ENCODE results near the gene OR13C4.
"Not testable (repeated sequence)": the region's sequence is repeated elsewhere in the genome, so short reads cannot be mapped to it uniquely, and the experiment has no call there.

The OR13C4 gene

GRCh38 chr9:104527109-104527508 lies at the start of gene OR13C4:
Gene OR13C4 (minus strand): TSS chr9:104527209. CDS start chr9:104527209, 0 bp downstream.
- no peak within 1 kb of the TSS for H3K27ac Mint-ChIP-seq
- no peak within 1 kb of the TSS for H3K4me3 Mint-ChIP-seq
- no peaks in the 10 kb centered on the region for H3K9me3 Mint-ChIP-seq (ENCODE audit: low read depth)
- H3K27me3 Mint-ChIP-seq, result no peaks in the 10 kb centered on the region
- H3K36me3 Mint-ChIP-seq, result no peaks in the 10 kb centered on the region
- no peaks in the 10 kb centered on the region for H3K4me1 Mint-ChIP-seq (ENCODE audit: low read depth)

- Mint-ChIP-seq H3K9me3 (ENCODE audit: low read depth) (peaks cover 16% of the 10 kb centered on the region), H3K27me3 (no peaks in the 10 kb centered on the region), H3K27ac (no peak overlapping the region), H3K4me3 (no peak overlapping the region), H3K36me3 (no peaks in the 10 kb centered on the region), H3K4me1 (ENCODE audit: low read depth) (no peaks in the 10 kb centered on the region)
These were observed 48.4 kb upstream of the OR13C4 start for GRCh38 chr9:104575456-104575855.

- no peak overlapping the region for H3K4me3 Mint-ChIP-seq
- H3K27me3 Mint-ChIP-seq, result no peaks in the 10 kb centered on the region
- H3K9me3 Mint-ChIP-seq (ENCODE audit: low read depth), result peaks cover 16% of the 10 kb centered on the region
- H3K36me3 Mint-ChIP-seq, result no peaks in the 10 kb centered on the region
- H3K4me1 Mint-ChIP-seq (ENCODE audit: low read depth), result no peaks in the 10 kb centered on the region
- no peak overlapping the region for H3K27ac Mint-ChIP-seq
These were observed 45.6 kb upstream of the OR13C4 start for GRCh38 chr9:104572612-104573011.

GRCh38 chr9:104568868-104569267 lies 41.9 kb upstream of the OR13C4 start, which contains the start of gene OR13C8:
Gene OR13C8 (plus strand): TSS chr9:104569168. CDS start chr9:104569168, 0 bp downstream.
- H3K4me1 Mint-ChIP-seq (ENCODE audit: low read depth), result no peaks in the 10 kb centered on the region
- no peak within 1 kb of the TSS for H3K27ac Mint-ChIP-seq
- H3K4me3 Mint-ChIP-seq, result no peak within 1 kb of the TSS
- no peaks in the 10 kb centered on the region for H3K36me3 Mint-ChIP-seq
- H3K9me3 Mint-ChIP-seq (ENCODE audit: low read depth), result peaks cover 12% of the 10 kb centered on the region
- no peaks in the 10 kb centered on the region for H3K27me3 Mint-ChIP-seq

- no peaks in the 10 kb centered on the region for H3K27me3 Mint-ChIP-seq
- H3K27ac Mint-ChIP-seq, result no peak overlapping the region
- H3K36me3 Mint-ChIP-seq, result no peaks in the 10 kb centered on the region
These were observed 37.3 kb upstream of the OR13C4 start for GRCh38 chr9:104564358-104564757.

GRCh38 chr9:104556830-104557634 lies 30.0 kb upstream of the OR13C4 start:
- Mint-ChIP-seq H3K36me3 (no peaks in the 10 kb centered on the region), H3K27me3 (no peaks in the 10 kb centered on the region)

More at GRCh38 chr9:104564358-104564757, 37.3 kb upstream of the OR13C4 start:
- no peaks in the 10 kb centered on the region for H3K9me3 Mint-ChIP-seq (ENCODE audit: low read depth)
- no peak overlapping the region for H3K4me3 Mint-ChIP-seq
- no peaks in the 10 kb centered on the region for H3K4me1 Mint-ChIP-seq (ENCODE audit: low read depth)

GRCh38 chr9:104555521-104555920 lies 28.5 kb upstream of the OR13C4 start:
- peaks cover 11% of the 10 kb centered on the region for H3K9me3 Mint-ChIP-seq (ENCODE audit: low read depth)
- H3K36me3 Mint-ChIP-seq, result no peaks in the 10 kb centered on the region
- no peaks in the 10 kb centered on the region for H3K4me1 Mint-ChIP-seq (ENCODE audit: low read depth)
- H3K27ac Mint-ChIP-seq, result no peak overlapping the region
- no peaks in the 10 kb centered on the region for H3K27me3 Mint-ChIP-seq
- H3K4me3 Mint-ChIP-seq, result no peak overlapping the region

More at GRCh38 chr9:104556830-104557634, 30.0 kb upstream of the OR13C4 start:
- H3K4me1 Mint-ChIP-seq (ENCODE audit: low read depth), result no peaks in the 10 kb centered on the region
- H3K9me3 Mint-ChIP-seq (ENCODE audit: low read depth), result peaks cover 11% of the 10 kb centered on the region
- no peak overlapping the region for H3K27ac Mint-ChIP-seq
- no peak overlapping the region for H3K4me3 Mint-ChIP-seq

- no peaks in the 10 kb centered on the region for H3K4me1 Mint-ChIP-seq (ENCODE audit: low read depth)
- H3K27me3 Mint-ChIP-seq, result no peaks in the 10 kb centered on the region
- H3K36me3 Mint-ChIP-seq, result no peaks in the 10 kb centered on the region
- no peak overlapping the region for H3K27ac Mint-ChIP-seq
- H3K4me3 Mint-ChIP-seq, result no peak overlapping the region
- H3K9me3 Mint-ChIP-seq (ENCODE audit: low read depth), result peaks cover 10% of the 10 kb centered on the region
These were observed 26.3 kb upstream of the OR13C4 start for GRCh38 chr9:104553261-104553660.

- no peaks in the 10 kb centered on the region for H3K4me1 Mint-ChIP-seq (ENCODE audit: low read depth)
- H3K27ac Mint-ChIP-seq, result no peak overlapping the region
- H3K36me3 Mint-ChIP-seq, result no peaks in the 10 kb centered on the region
- H3K4me3 Mint-ChIP-seq, result no peak overlapping the region
- H3K27me3 Mint-ChIP-seq, result no peaks in the 10 kb centered on the region
- H3K9me3 Mint-ChIP-seq (ENCODE audit: low read depth), result no peaks in the 10 kb centered on the region
These were observed 17.6 kb upstream of the OR13C4 start for GRCh38 chr9:104544644-104545043.

GRCh38 chr9:104539275-104539674 lies 12.3 kb upstream of the OR13C4 start:
- Mint-ChIP-seq H3K36me3 (no peaks in the 10 kb centered on the region), H3K27me3 (no peaks in the 10 kb centered on the region), H3K4me3 (no peak overlapping the region), H3K4me1 (ENCODE audit: low read depth) (no peaks in the 10 kb centered on the region), H3K27ac (no peak overlapping the region), H3K9me3 (ENCODE audit: low read depth) (no peaks in the 10 kb centered on the region)

- Mint-ChIP-seq H3K27ac (no peak within 1 kb of the TSS), H3K4me1 (ENCODE audit: low read depth) (no peaks in the 10 kb centered on the region), H3K36me3 (no peaks in the 10 kb centered on the region), H3K27me3 (no peaks in the 10 kb centered on the region), H3K9me3 (ENCODE audit: low read depth) (no peaks in the 10 kb centered on the region), H3K4me3 (no peak within 1 kb of the TSS)
These were observed 9.7 kb upstream of the OR13C4 start, which contains the start of gene OR13C3 for GRCh38 chr9:104536756-104537155. Gene OR13C3 (minus strand): TSS chr9:104536856. CDS start chr9:104536723, 133 bp downstream.

GRCh38 chr9:104520241-104520640 lies 6.8 kb downstream of the OR13C4 start:
- not testable (repeated sequence) for H3K27ac Mint-ChIP-seq; H3K9me3 Mint-ChIP-seq (ENCODE audit: low read depth); H3K36me3 Mint-ChIP-seq; H3K4me3 Mint-ChIP-seq; H3K4me1 Mint-ChIP-seq (ENCODE audit: low read depth); H3K27me3 Mint-ChIP-seq

GRCh38 chr9:104514901-104515300 lies 12.1 kb downstream of the OR13C4 start:
- H3K36me3 Mint-ChIP-seq, result no peaks in the 10 kb centered on the region
- H3K27ac Mint-ChIP-seq, result no peak overlapping the region
- H3K9me3 Mint-ChIP-seq (ENCODE audit: low read depth), result no peaks in the 10 kb centered on the region
- H3K4me1 Mint-ChIP-seq (ENCODE audit: low read depth), result no peaks in the 10 kb centered on the region
- H3K27me3 Mint-ChIP-seq, result peaks cover 4% of the 10 kb centered on the region
- no peak overlapping the region for H3K4me3 Mint-ChIP-seq

GRCh38 chr9:104506565-104506964 lies 20.4 kb downstream of the OR13C4 start:
- no peaks in the 10 kb centered on the region for H3K4me1 Mint-ChIP-seq (ENCODE audit: low read depth)
- no peaks in the 10 kb centered on the region for H3K9me3 Mint-ChIP-seq (ENCODE audit: low read depth)
- no peak overlapping the region for H3K27ac Mint-ChIP-seq
- no peak overlapping the region for H3K4me3 Mint-ChIP-seq
- no peaks in the 10 kb centered on the region for H3K27me3 Mint-ChIP-seq
- H3K36me3 Mint-ChIP-seq, result no peaks in the 10 kb centered on the region

- Mint-ChIP-seq H3K4me1 (ENCODE audit: low read depth) (no peaks in the 10 kb centered on the region), H3K4me3 (no peak within 1 kb of the TSS), H3K9me3 (ENCODE audit: low read depth) (no peaks in the 10 kb centered on the region), H3K36me3 (no peaks in the 10 kb centered on the region), H3K27ac (no peak within 1 kb of the TSS), H3K27me3 (no peaks in the 10 kb centered on the region)
These were observed 23.0 kb downstream of the OR13C4 start, which contains the start of gene OR13F1 for GRCh38 chr9:104503963-104504362. Gene OR13F1 (plus strand): TSS chr9:104504263. CDS start chr9:104504263, 0 bp downstream.

- Mint-ChIP-seq H3K9me3 (ENCODE audit: low read depth) (no peaks in the 10 kb centered on the region), H3K27ac (no peak overlapping the region), H3K4me3 (no peak overlapping the region), H3K27me3 (no peaks in the 10 kb centered on the region), H3K4me1 (ENCODE audit: low read depth) (no peaks in the 10 kb centered on the region), H3K36me3 (no peaks in the 10 kb centered on the region)
These were observed 23.6 kb downstream of the OR13C4 start for GRCh38 chr9:104503440-104503839.
